ENCODE measurements around the gene DBF4B. TPM values are rescaled to one million over a fixed set of nuclear protein-coding genes. Genes with fewer than 3 reads are reported as not detected.
A peak's percentile ranks its signal among the peaks of the same experiment; 100 is the strongest.

The DBF4B gene
- total and polyA plus RNA-seq, 2 of the 13 experiments (the other 11 are each of a cell fraction or from before 2014, with no cell fraction given) = 11.7 to 13.2 TPM

DNA sequence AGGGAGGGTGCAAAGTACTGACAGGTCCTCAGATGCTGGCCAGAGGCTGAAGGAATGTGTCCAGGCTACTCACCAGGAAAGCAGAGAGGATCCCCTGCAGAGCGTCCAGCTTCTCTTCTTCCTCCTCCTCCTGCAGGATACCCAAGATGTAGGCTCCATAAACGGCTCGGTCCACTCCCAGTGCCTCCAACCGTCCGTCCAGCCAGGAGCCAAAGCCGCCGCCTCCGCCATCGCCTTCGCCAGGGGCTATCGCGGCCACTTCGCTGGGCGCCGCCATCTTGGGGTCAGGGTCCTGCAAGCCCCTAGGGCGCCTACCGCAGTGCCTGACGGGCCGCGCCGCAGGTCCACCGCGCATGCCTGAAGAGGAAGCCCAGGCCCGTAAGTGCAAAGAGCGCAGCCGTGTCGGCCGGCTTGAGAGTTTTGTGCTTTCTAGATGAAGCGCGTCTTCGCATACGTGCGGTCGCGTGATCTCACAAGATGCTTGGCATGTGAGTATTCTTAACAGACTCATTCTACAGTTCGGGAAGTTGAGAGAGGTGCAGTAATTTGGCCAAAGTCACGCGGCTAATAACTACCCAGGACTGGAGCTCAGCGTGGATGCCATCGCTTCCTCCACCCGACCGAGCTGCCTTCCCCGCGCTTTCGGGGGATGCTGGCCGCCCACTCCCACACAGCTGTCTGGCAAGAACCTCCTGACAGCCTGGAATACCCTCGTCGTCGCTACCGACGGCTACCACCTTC lies 18.8 kb upstream of the DBF4B start, which contains the start of gene CCDC43 (continued):
- TF ChIP-seq, protein P1, sequence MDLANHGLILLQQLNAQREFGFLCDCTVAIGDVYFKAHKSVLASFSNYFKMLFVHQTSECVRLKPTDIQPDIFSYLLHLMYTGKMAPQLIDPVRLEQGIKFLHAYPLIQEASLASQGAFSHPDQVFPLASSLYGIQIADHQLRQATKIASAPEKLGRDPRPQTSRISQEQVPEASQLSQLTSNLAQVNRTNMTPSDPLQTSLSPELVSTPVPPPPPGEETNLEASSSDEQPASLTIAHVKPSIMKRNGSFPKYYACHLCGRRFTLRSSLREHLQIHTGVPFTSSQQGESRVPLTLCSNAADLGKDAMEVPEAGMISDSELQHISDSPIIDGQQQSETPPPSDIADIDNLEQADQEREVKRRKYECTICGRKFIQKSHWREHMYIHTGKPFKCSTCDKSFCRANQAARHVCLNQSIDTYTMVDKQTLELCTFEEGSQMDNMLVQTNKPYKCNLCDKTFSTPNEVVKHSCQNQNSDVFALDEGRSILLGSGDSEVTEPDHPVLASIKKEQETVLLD (CRISPR knock-in tag; IDR thresholded peaks at IDR 0.05; ENCODE audit: low read depth) = peak; percentile 62
- no peak for TF ChIP-seq RORA (CRISPR knock-in tag; IDR thresholded peaks at IDR 0.05)
- TF ChIP-seq PRMT3 (CRISPR knock-in tag; IDR thresholded peaks at IDR 0.05; ENCODE audit: borderline replicate concordance, low read depth) = no peak
- TF ChIP-seq, protein P2, sequence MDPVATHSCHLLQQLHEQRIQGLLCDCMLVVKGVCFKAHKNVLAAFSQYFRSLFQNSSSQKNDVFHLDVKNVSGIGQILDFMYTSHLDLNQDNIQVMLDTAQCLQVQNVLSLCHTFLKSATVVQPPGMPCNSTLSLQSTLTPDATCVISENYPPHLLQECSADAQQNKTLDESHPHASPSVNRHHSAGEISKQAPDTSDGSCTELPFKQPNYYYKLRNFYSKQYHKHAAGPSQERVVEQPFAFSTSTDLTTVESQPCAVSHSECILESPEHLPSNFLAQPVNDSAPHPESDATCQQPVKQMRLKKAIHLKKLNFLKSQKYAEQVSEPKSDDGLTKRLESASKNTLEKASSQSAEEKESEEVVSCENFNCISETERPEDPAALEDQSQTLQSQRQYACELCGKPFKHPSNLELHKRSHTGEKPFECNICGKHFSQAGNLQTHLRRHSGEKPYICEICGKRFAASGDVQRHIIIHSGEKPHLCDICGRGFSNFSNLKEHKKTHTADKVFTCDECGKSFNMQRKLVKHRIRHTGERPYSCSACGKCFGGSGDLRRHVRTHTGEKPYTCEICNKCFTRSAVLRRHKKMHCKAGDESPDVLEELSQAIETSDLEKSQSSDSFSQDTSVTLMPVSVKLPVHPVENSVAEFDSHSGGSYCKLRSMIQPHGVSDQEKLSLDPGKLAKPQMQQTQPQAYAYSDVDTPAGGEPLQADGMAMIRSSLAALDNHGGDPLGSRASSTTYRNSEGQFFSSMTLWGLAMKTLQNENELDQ (CRISPR knock-in tag; IDR thresholded peaks at IDR 0.05; ENCODE audit: borderline replicate concordance) = no peak; the same call in 1 of the 2 replicates
- 0 out of 2 replicates have a peak, but pooled peaks have one; percentile 52 for TF ChIP-seq ZNF672 (CRISPR knock-in tag; IDR thresholded peaks at IDR 0.05)
- TF ChIP-seq ATRX (CRISPR knock-in tag; IDR thresholded peaks at IDR 0.05; ENCODE audit: borderline replicate concordance) = no peak; the same call in 1 of the 2 replicates
- TF ChIP-seq, protein P3, sequence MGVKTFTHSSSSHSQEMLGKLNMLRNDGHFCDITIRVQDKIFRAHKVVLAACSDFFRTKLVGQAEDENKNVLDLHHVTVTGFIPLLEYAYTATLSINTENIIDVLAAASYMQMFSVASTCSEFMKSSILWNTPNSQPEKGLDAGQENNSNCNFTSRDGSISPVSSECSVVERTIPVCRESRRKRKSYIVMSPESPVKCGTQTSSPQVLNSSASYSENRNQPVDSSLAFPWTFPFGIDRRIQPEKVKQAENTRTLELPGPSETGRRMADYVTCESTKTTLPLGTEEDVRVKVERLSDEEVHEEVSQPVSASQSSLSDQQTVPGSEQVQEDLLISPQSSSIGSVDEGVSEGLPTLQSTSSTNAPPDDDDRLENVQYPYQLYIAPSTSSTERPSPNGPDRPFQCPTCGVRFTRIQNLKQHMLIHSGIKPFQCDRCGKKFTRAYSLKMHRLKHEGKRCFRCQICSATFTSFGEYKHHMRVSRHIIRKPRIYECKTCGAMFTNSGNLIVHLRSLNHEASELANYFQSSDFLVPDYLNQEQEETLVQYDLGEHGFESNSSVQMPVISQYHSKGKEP (CRISPR knock-in tag; IDR thresholded peaks at IDR 0.05) = no peak
- peak; percentile 78; the same call in 1 of the 2 replicates for TF ChIP-seq KDM4B (CRISPR knock-in tag; IDR thresholded peaks at IDR 0.05)
- TF ChIP-seq MED8 (CRISPR knock-in tag; IDR thresholded peaks at IDR 0.05; ENCODE audit: insufficient replicate concordance) = peak; percentile 96
- no peak for TF ChIP-seq KLF11 (CRISPR knock-in tag; IDR thresholded peaks at IDR 0.05)
- TF ChIP-seq, protein P4, sequence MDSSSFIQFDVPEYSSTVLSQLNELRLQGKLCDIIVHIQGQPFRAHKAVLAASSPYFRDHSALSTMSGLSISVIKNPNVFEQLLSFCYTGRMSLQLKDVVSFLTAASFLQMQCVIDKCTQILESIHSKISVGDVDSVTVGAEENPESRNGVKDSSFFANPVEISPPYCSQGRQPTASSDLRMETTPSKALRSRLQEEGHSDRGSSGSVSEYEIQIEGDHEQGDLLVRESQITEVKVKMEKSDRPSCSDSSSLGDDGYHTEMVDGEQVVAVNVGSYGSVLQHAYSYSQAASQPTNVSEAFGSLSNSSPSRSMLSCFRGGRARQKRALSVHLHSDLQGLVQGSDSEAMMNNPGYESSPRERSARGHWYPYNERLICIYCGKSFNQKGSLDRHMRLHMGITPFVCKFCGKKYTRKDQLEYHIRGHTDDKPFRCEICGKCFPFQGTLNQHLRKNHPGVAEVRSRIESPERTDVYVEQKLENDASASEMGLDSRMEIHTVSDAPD (CRISPR knock-in tag; IDR thresholded peaks at IDR 0.05) = peak; percentile 48; the same call in 1 of the 2 replicates
- TF ChIP-seq KDM5A (IDR thresholded peaks at IDR 0.05; ENCODE audit: borderline replicate concordance, low read length) = peak; percentile 98
- peak; percentile 39; the same call in 1 of the 2 replicates for TF ChIP-seq TEAD2 (CRISPR knock-in tag; IDR thresholded peaks at IDR 0.05)
- peak; percentile 39 for TF ChIP-seq HMG20A (CRISPR knock-in tag; IDR thresholded peaks at IDR 0.05; ENCODE audit: borderline replicate concordance)
- TF ChIP-seq SP4 (CRISPR knock-in tag; IDR thresholded peaks at IDR 0.05) = peak; percentile 58
- no peak for TF ChIP-seq REL (CRISPR knock-in tag; conservative IDR thresholded peaks at IDR 0.05)
- TF ChIP-seq, protein P5, sequence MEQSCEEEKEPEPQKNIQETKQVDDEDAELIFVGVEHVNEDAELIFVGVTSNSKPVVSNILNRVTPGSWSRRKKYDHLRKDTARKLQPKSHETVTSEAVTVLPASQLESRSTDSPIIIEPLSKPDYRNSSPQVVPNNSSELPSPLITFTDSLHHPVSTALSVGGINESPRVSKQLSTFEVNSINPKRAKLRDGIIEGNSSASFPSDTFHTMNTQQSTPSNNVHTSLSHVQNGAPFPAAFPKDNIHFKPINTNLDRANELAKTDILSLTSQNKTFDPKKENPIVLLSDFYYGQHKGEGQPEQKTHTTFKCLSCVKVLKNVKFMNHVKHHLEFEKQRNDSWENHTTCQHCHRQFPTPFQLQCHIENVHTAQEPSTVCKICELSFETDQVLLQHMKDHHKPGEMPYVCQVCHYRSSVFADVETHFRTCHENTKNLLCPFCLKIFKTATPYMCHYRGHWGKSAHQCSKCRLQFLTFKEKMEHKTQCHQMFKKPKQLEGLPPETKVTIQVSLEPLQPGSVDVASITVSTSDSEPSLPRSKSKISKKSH (CRISPR knock-in tag; IDR thresholded peaks at IDR 0.05; ENCODE audit: borderline replicate concordance) = peak; percentile 88
- 0 out of 2 replicates have a peak, but pooled peaks have one; percentile 48 for TF ChIP-seq MTF1 (CRISPR knock-in tag; IDR thresholded peaks at IDR 0.05)

All from HepG2 (cell line).